Left lung (tissue), 10 donors: ENCODE data around the gene AGT. TPM values are rescaled to one million over a fixed set of nuclear protein-coding genes. Genes with fewer than 3 reads are reported as not detected.

Experiments
- ATAC-seq: fragments of 200-7000 bp; cut with Tn5 transposase; one replicate; pipeline ENCODE4 v1.9.1; 2020; ENCODE audit warnings: moderate library complexity
- DNase-seq, 4 donors: peaks; one replicate each; pipeline ENCODE4 v3.0.0-alpha.2; 2013 to 2020
- H3K27ac ChIP-seq, 2 donors: fragments of 200-600 bp; sonication (generic) in 1 of 2; one replicate each; pipeline versions ENCODE4 v1.5.0 to v1.8.0; 2020 to 2021
- H3K27me3 ChIP-seq, 2 donors: fragments of 200-600 bp; sonication (generic) in 1 of 2; one replicate each; pipeline versions ENCODE4 v1.5.0 to v1.8.0; 2020 to 2021
- H3K36me3 ChIP-seq, 2 donors: fragments of 200-600 bp; sonication (generic) in 1 of 2; one replicate each; pipeline versions ENCODE4 v1.5.0 to v1.8.0; 2020 to 2021
- H3K4me1 ChIP-seq, 2 donors: fragments of 200-600 bp; one replicate each; pipeline ENCODE4 v1.8.0; 2021
- H3K4me3 ChIP-seq, 2 donors: fragments of 200-600 bp; sonication (generic) in 1 of 2; one replicate each; pipeline versions ENCODE4 v1.5.0 to v1.8.0; 2020 to 2021; ENCODE audit warnings: mild to moderate bottlenecking in 1 of 2
- H3K9me3 ChIP-seq, 2 donors: fragments of 200-600 bp; sonication (generic) in 1 of 2; one replicate each; pipeline versions ENCODE4 v1.5.0 to v1.8.0; 2020 to 2021
- CTCF ChIP-seq, 2 donors: fragments of 200-600 bp; sonication (generic) in 1 of 2; IDR thresholded peaks; one replicate each; pipeline versions ENCODE4 v1.5.0 to v1.8.0; 2021; ENCODE audit warnings: antibody characterized with exemption in 2 of 2
- intact Hi-C, 2 donors: fragments of 100-400 bp; cut with DNase I; formaldehyde crosslinking; loops; one replicate each; pipeline versions ENCODE4 v1.11.2 to v1.14.2; 2022
- polyA plus RNA-seq, 6 donors: library from polyadenylated mRNA; unstranded; fragments of 120-200 nt; gene quantifications; one replicate each; pipeline ENCODE4 v1.2.1, GENCODE V29; 2013; ENCODE audit not compliant: insufficient read length in 6 of 6
- total RNA-seq, 2 donors: library from RNA; stranded (reverse); fragmentation: NEBNext Ultra II Directional; extraction: Animal tissue kit (Norgen Biotek cat#: 25700); gene quantifications; one replicate each; pipeline ENCODE4 v1.2.1, GENCODE V29; 2021
- donor health status: DM: no; HTN: yes; CAD: no.
- donor health status: DM: no; HTN: no; CAD: no.

AGT gene
- total and polyA plus RNA-seq, 8 donors, result 0.28 to 2.9 (median 0.71) TPM

- intact Hi-C loops, result no loop called here
- ATAC-seq, result no peak
- Histone ChIP-seq H3K36me3 (peaks cover 0 to 94% of the 10 kb centered on the region in 2 donors), H3K27ac (no peak overlapping the region), H3K4me1 (no peaks in the 10 kb centered on the region), H3K9me3 (no peaks in the 10 kb centered on the region), H3K4me3 (no peak overlapping the region), H3K27me3 (no peaks in the 10 kb centered on the region)
- TF ChIP-seq CTCF (IDR thresholded peaks at IDR 0.05), result no peak
- DNase-seq, result no peak
Measured at GRCh38 chr1:230690101-230690500, 23.8 kb downstream of the AGT start.

GRCh38 chr1:230686747-230687146 is 27.2 kb downstream of the AGT start:
- Histone ChIP-seq H3K9me3 (no peaks in the 10 kb centered on the region), H3K27me3 (no peaks in the 10 kb centered on the region), H3K4me1 (peaks cover 0 to 7% of the 10 kb centered on the region in 2 donors), H3K4me3 (no peak overlapping the region), H3K36me3 (peaks cover 0 to 91% of the 10 kb centered on the region in 2 donors), H3K27ac (no peak overlapping the region)
- intact Hi-C loops, result no loop called here
- DNase-seq (no peak), ATAC-seq (no peak)
- no peak for TF ChIP-seq CTCF (IDR thresholded peaks at IDR 0.05)

DNA sequence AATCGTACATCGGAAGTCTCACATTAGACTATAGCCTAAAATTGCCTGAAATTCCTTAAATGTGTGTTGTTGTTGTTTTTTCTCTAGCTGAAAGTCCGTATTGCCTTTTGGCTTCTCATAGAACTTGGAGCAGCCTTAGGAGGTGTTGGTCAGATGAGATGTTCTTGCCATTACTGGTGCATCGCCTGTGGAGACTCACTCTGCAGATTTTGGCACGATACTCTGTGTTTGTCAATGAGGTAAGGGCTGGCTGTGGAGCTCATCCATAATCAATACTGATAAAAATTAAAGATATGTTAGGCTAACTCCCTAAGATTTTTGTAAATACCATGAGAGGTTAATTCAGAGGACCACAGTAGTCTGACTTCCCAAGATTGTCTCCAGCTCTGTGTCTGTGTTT is 28.9 kb downstream of the AGT start:
- peaks cover 0 to 91% of the 10 kb centered on the region in 2 donors for H3K36me3 ChIP-seq
- no peak for ATAC-seq
- no peak for TF ChIP-seq CTCF (IDR thresholded peaks at IDR 0.05)
- H3K9me3 ChIP-seq, result no peaks in the 10 kb centered on the region
- intact Hi-C loops, result no loop called here
- H3K27me3 ChIP-seq, result no peaks in the 10 kb centered on the region
- no peak overlapping the region for H3K4me3 ChIP-seq
- peaks cover 5 to 12% of the 10 kb centered on the region in 2 donors for H3K4me1 ChIP-seq
- H3K27ac ChIP-seq, result no peak overlapping the region
- no peak for DNase-seq

- no peaks in the 10 kb centered on the region for H3K27me3 ChIP-seq
- ATAC-seq, result peak; percentile 71
- H3K4me3 ChIP-seq, result no peak overlapping the region
- intact Hi-C loops, result no loop called here
- no peaks in the 10 kb centered on the region for H3K9me3 ChIP-seq
- DNase-seq, result no peak
- H3K4me1 ChIP-seq, result peaks cover 5 to 12% of the 10 kb centered on the region in 2 donors
- TF ChIP-seq CTCF (IDR thresholded peaks at IDR 0.05), result no peak
- H3K36me3 ChIP-seq, result peaks cover 0 to 91% of the 10 kb centered on the region in 2 donors
- H3K27ac ChIP-seq, result no peak overlapping the region
Measured at GRCh38 chr1:230684146-230684545, 29.8 kb downstream of the AGT start.

- Histone ChIP-seq H3K4me3 (no peak overlapping the region), H3K36me3 (peaks cover 0 to 91% of the 10 kb centered on the region in 2 donors)
- no peak for TF ChIP-seq CTCF (IDR thresholded peaks at IDR 0.05)
Measured at GRCh38 chr1:230682882-230683610, 30.9 kb downstream of the AGT start.

More at GRCh38 chr1:230682882-230683610, 30.9 kb downstream of the AGT start:
- Histone ChIP-seq H3K4me1 (peaks cover 5 to 12% of the 10 kb centered on the region in 2 donors), H3K9me3 (no peaks in the 10 kb centered on the region), H3K27ac (no peak overlapping the region), H3K27me3 (no peaks in the 10 kb centered on the region)
- DNase-seq (no peak), ATAC-seq (no peak)
- intact Hi-C loops, result no loop called here
